Measurements from ENCODE around the gene HVCN1.

- TF ChIP-seq POLR2A (IDR thresholded peaks at IDR 0.05; ENCODE audit: low read length): no peak
- no peak for TF ChIP-seq MAX (IDR thresholded peaks at IDR 0.05)
- TF ChIP-seq SMC3 (IDR thresholded peaks at IDR 0.05): no peak
- no peak for TF ChIP-seq EHMT2 (IDR thresholded peaks at IDR 0.05; ENCODE audit: low read depth)
- no peak for TF ChIP-seq RCOR1 (IDR thresholded peaks at IDR 0.05; ENCODE audit: low read depth, low read length)
- TF ChIP-seq, protein P1, sequence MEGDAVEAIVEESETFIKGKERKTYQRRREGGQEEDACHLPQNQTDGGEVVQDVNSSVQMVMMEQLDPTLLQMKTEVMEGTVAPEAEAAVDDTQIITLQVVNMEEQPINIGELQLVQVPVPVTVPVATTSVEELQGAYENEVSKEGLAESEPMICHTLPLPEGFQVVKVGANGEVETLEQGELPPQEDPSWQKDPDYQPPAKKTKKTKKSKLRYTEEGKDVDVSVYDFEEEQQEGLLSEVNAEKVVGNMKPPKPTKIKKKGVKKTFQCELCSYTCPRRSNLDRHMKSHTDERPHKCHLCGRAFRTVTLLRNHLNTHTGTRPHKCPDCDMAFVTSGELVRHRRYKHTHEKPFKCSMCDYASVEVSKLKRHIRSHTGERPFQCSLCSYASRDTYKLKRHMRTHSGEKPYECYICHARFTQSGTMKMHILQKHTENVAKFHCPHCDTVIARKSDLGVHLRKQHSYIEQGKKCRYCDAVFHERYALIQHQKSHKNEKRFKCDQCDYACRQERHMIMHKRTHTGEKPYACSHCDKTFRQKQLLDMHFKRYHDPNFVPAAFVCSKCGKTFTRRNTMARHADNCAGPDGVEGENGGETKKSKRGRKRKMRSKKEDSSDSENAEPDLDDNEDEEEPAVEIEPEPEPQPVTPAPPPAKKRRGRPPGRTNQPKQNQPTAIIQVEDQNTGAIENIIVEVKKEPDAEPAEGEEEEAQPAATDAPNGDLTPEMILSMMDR (IDR thresholded peaks at IDR 0.05): no peak
- TF ChIP-seq NR3C1 (IDR thresholded peaks at IDR 0.05): no peak
- TF ChIP-seq RAD21 (conservative IDR thresholded peaks at IDR 0.05 in 1 of 2, IDR thresholded peaks at IDR 0.05 in 1 of 2): no peak
- TF ChIP-seq ELK1 (IDR thresholded peaks at IDR 0.05; ENCODE audit: low read depth, low read length): no peak
These were observed 2.5 kb downstream of the HVCN1 start for GRCh38 chr12:110686294-110686903.
